Neural cell (in vitro differentiated cells): Measurements from ENCODE around the gene SIGLEC9. TPM values are rescaled to one million over a fixed set of nuclear protein-coding genes. Genes with fewer than 3 reads are reported as not detected.

Source experiments
- H2AFZ ChIP-seq: fragments of 200-600, 300-800 bp; sonication (generic), shearing (Covaris generic); 2 replicates; pipeline ENCODE4 v1.6.0; 2014; ENCODE audit warnings: low read depth, mild to moderate bottlenecking, antibody characterized with exemption, low read length, moderate library complexity
- H3F3A ChIP-seq: fragments of 200-600 bp; shearing (Covaris generic); 2 replicates; pipeline ENCODE4 v1.6.1; 2016; ENCODE audit warnings: mild to moderate bottlenecking, moderate library complexity, mixed read lengths, antibody characterized with exemption, low read length; ENCODE audit not compliant: insufficient read depth, poor library complexity, severe bottlenecking
- H3K27ac ChIP-seq: fragments of 200-600, 300-800 bp; sonication (generic), shearing (Covaris generic); 2 replicates; pipeline ENCODE4 v1.5.1; 2014; ENCODE audit warnings: mild to moderate bottlenecking, low read length, moderate library complexity
- H3K27me3 ChIP-seq: fragments of 300-800, 200-600 bp; sonication (generic), shearing (Covaris generic); 2 replicates; pipeline ENCODE4 v1.6.0; 2014; ENCODE audit warnings: mild to moderate bottlenecking, low read depth, low read length, moderate library complexity; ENCODE audit not compliant: insufficient read depth
- H3K36me3 ChIP-seq: fragments of 300-800, 200-600 bp; sonication (generic), shearing (Covaris generic); 2 replicates; pipeline ENCODE4 v1.5.1; 2014; ENCODE audit warnings: mild to moderate bottlenecking, antibody characterized with exemption, low read length, moderate library complexity; ENCODE audit not compliant: insufficient read depth
- H3K4me2 ChIP-seq: fragments of 300-800, 200-600 bp; sonication (generic), shearing (Covaris generic); 2 replicates; pipeline ENCODE4 v1.6.0; 2014; ENCODE audit warnings: mild to moderate bottlenecking, low read length
- H3K4me3 ChIP-seq: fragments of 300-800, 200-600 bp; sonication (generic), shearing (Covaris generic); 2 replicates; pipeline ENCODE4 v1.5.1; 2014; ENCODE audit warnings: mild to moderate bottlenecking, low read length, moderate library complexity
- H3K79me2 ChIP-seq: fragments of 200-600 bp; shearing (Covaris generic); replicated peaks from 2 replicates; pipeline ENCODE4 v1.6.0; 2014; ENCODE audit warnings: mild to moderate bottlenecking, low read length, moderate library complexity; ENCODE audit not compliant: insufficient read depth
- H3K9ac ChIP-seq: fragments of 300-800, 200-600 bp; sonication (generic), shearing (Covaris generic); 2 replicates; pipeline ENCODE4 v1.6.1; 2016; ENCODE audit warnings: mild to moderate bottlenecking, low read length, mixed read lengths
- H3K9me2 ChIP-seq: fragments of 200-600 bp; shearing (Covaris generic); 2 replicates; pipeline ENCODE4 v1.6.1; 2016; ENCODE audit warnings: mild to moderate bottlenecking, low read length, mixed read lengths; ENCODE audit not compliant: insufficient read depth
- H3K9me3 ChIP-seq: fragments of 200-600, 300-800 bp; sonication (generic), shearing (Covaris generic); 2 replicates; pipeline ENCODE4 v1.6.1; 2016; ENCODE audit warnings: mild to moderate bottlenecking, mixed run types, low read length, moderate library complexity, mixed read lengths
- H4K20me1 ChIP-seq: fragments of 200-600 bp; shearing (Covaris generic); 2 replicates; pipeline ENCODE4 v1.6.1; 2016; ENCODE audit warnings: mild to moderate bottlenecking, mixed run types; ENCODE audit not compliant: insufficient read depth
- EP300 ChIP-seq: fragments of 450-650 bp; conservative IDR thresholded peaks from 2 replicates; pipeline ENCODE4 v1.6.1; 2014; ENCODE audit warnings: antibody characterized with exemption, mild to moderate bottlenecking, moderate library complexity; ENCODE audit not compliant: poor library complexity, severe bottlenecking
- EZH2 ChIP-seq: fragments of 200-600, 300-800 bp; shearing (Covaris generic), sonication (generic); IDR thresholded peaks from 2 replicates; pipeline ENCODE4 v1.6.1; 2014; ENCODE audit warnings: antibody characterized with exemption, low read length, borderline replicate concordance, mild to moderate bottlenecking; ENCODE audit not compliant: insufficient read depth, poor library complexity, severe bottlenecking
- MXI1 ChIP-seq: fragments of 450-650 bp; conservative IDR thresholded peaks from 2 replicates; pipeline ENCODE4 v1.6.1; 2014; ENCODE audit warnings: antibody characterized with exemption, mild to moderate bottlenecking; ENCODE audit not compliant: poor library complexity, severe bottlenecking
- POLR2AphosphoS5 ChIP-seq: IDR thresholded peaks from 2 replicates; pipeline ENCODE4 v1.6.1; 2012
- RAD21 ChIP-seq: fragments of 450-650 bp; conservative IDR thresholded peaks from 2 replicates; pipeline ENCODE4 v1.6.1; 2014; ENCODE audit warnings: antibody characterized with exemption, mild to moderate bottlenecking, moderate library complexity
- SMC3 ChIP-seq: fragments of 450-650 bp; conservative IDR thresholded peaks from 2 replicates; pipeline ENCODE4 v1.6.1; 2014; ENCODE audit warnings: antibody characterized with exemption, mild to moderate bottlenecking, moderate library complexity; ENCODE audit not compliant: poor library complexity
- TAF1 ChIP-seq: IDR thresholded peaks from 2 replicates; pipeline ENCODE4 v1.6.1; 2012; ENCODE audit warnings: low read depth
- polyA plus RNA-seq: library from polyadenylated mRNA; depleted of rRNA; stranded (reverse); fragments of >200 nt; gene quantifications from 2 replicates; pipeline ENCODE4 v1.2.3, GENCODE V29; 2014
- TF ChIP-seq, protein P1 (sequence below): fragments of 450-650 bp; IDR thresholded peaks from 2 replicates; pipeline ENCODE4 v1.5.1; 2014; ENCODE audit warnings: antibody characterized with exemption, mild to moderate bottlenecking, moderate library complexity; ENCODE audit not compliant: poor library complexity, severe bottlenecking
- TF ChIP-seq, protein P2 (sequence below): IDR thresholded peaks from 2 replicates; pipeline ENCODE4 v1.6.1; 2012; ENCODE audit warnings: borderline replicate concordance

SIGLEC9 gene
- polyA plus RNA-seq, 1 donor from 2014 or later = not detected

DNA sequence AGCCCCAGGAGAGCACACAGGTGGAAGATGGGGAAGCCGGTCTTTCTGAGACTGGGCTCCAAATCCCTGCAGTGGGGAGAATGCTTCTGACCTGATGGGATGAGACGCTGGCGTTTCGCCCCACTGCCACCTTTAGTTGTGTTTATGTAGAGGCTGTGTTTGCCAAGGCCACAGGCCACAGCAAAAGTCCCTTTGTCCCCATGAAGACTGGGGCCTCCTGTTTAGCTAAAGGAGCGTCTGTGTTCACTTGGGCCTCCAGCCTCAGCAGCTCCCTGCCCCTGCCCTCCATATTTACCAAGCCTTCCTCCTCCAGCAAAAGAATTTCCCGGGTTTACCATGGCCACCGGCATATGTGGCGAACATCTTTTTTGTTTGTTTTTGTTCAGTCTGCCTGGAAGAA, 31.6 kb upstream of the SIGLEC9 start:
- no peaks in the 10 kb centered on the region for H3K27me3 ChIP-seq
- no peaks in the 10 kb centered on the region for H3K9me3 ChIP-seq
- no peaks in the 10 kb centered on the region for H3K9me2 ChIP-seq
- H3K36me3 ChIP-seq = no peaks in the 10 kb centered on the region
- no peak overlapping the region for H3K4me2 ChIP-seq
- no peak overlapping the region for H3K4me3 ChIP-seq
- no peaks in the 10 kb centered on the region for H4K20me1 ChIP-seq
- no peaks in the 10 kb centered on the region for H3F3A ChIP-seq
- TF ChIP-seq POLR2AphosphoS5 (no peak), MXI1 (no peak), EP300 (no peak), EZH2 (no peak), RAD21 (no peak), TAF1 (no peak), SMC3 (no peak)
- TF ChIP-seq, protein P1, sequence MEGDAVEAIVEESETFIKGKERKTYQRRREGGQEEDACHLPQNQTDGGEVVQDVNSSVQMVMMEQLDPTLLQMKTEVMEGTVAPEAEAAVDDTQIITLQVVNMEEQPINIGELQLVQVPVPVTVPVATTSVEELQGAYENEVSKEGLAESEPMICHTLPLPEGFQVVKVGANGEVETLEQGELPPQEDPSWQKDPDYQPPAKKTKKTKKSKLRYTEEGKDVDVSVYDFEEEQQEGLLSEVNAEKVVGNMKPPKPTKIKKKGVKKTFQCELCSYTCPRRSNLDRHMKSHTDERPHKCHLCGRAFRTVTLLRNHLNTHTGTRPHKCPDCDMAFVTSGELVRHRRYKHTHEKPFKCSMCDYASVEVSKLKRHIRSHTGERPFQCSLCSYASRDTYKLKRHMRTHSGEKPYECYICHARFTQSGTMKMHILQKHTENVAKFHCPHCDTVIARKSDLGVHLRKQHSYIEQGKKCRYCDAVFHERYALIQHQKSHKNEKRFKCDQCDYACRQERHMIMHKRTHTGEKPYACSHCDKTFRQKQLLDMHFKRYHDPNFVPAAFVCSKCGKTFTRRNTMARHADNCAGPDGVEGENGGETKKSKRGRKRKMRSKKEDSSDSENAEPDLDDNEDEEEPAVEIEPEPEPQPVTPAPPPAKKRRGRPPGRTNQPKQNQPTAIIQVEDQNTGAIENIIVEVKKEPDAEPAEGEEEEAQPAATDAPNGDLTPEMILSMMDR = no peak
- TF ChIP-seq, protein P2, sequence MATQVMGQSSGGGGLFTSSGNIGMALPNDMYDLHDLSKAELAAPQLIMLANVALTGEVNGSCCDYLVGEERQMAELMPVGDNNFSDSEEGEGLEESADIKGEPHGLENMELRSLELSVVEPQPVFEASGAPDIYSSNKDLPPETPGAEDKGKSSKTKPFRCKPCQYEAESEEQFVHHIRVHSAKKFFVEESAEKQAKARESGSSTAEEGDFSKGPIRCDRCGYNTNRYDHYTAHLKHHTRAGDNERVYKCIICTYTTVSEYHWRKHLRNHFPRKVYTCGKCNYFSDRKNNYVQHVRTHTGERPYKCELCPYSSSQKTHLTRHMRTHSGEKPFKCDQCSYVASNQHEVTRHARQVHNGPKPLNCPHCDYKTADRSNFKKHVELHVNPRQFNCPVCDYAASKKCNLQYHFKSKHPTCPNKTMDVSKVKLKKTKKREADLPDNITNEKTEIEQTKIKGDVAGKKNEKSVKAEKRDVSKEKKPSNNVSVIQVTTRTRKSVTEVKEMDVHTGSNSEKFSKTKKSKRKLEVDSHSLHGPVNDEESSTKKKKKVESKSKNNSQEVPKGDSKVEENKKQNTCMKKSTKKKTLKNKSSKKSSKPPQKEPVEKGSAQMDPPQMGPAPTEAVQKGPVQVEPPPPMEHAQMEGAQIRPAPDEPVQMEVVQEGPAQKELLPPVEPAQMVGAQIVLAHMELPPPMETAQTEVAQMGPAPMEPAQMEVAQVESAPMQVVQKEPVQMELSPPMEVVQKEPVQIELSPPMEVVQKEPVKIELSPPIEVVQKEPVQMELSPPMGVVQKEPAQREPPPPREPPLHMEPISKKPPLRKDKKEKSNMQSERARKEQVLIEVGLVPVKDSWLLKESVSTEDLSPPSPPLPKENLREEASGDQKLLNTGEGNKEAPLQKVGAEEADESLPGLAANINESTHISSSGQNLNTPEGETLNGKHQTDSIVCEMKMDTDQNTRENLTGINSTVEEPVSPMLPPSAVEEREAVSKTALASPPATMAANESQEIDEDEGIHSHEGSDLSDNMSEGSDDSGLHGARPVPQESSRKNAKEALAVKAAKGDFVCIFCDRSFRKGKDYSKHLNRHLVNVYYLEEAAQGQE = no peak
- no peak overlapping the region for H2AFZ ChIP-seq
- no peaks in the 10 kb centered on the region for H3K79me2 ChIP-seq
- H3K27ac ChIP-seq = no peak overlapping the region
- H3K9ac ChIP-seq = no peak overlapping the region

DNA sequence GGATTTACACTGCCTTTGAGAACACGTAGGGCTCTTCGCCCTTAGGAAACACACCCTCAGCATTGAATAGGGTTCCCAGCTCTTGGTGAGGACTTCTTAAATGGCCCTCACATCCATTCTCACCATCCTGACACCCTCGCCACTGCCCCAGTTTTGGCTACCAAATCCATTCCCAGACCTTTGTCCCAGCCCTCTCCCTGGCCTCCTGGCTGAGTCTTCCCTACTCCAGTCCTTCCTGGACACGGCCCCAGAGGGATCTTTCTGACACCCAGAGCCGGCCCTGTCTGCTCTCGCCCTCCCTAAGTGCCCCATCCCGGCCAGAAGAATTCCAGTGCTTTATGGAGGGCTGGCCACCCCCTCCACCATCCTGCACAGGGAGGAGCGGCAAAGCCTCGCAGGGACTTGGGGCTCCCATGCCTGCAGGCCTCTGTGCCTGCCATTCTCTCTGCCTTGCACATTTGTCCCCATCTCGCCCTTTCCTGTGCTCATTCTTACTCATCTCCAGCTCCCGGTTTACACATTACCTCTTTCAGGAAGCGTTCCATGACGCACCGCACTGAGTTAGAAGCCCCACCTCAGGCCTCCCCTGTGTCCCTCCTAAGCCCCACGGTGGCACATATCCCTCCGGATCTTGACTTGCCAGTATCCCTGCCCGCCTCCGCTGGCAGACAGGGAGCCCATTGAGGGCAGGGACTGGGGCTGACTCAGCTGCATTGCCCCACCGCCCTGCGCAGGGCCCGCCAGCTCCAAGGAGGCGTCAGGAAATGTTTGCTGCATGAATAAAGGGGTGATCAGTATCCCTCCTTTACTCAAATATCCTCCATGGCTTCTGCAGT, 31.0 kb upstream of the SIGLEC9 start:
- H3K9me3 ChIP-seq = no peaks in the 10 kb centered on the region
- no peak for TF ChIP-seq SMC3
- no peak for TF ChIP-seq POLR2AphosphoS5
- TF ChIP-seq RAD21 = no peak
- TF ChIP-seq, protein P1 = no peak
- TF ChIP-seq, protein P2 = no peak
- TF ChIP-seq EZH2 = no peak
- TF ChIP-seq TAF1 = no peak
- TF ChIP-seq MXI1 = no peak
- TF ChIP-seq EP300 = no peak
- no peaks in the 10 kb centered on the region for H3K9me2 ChIP-seq
- H3K36me3 ChIP-seq = no peaks in the 10 kb centered on the region
- no peak overlapping the region for H3K27ac ChIP-seq
- no peak overlapping the region for H2AFZ ChIP-seq
- no peaks in the 10 kb centered on the region for H3K27me3 ChIP-seq
- no peaks in the 10 kb centered on the region for H4K20me1 ChIP-seq
- no peaks in the 10 kb centered on the region for H3F3A ChIP-seq
- H3K4me3 ChIP-seq = no peak overlapping the region
- no peaks in the 10 kb centered on the region for H3K79me2 ChIP-seq
- no peak overlapping the region for H3K9ac ChIP-seq
- no peak overlapping the region for H3K4me2 ChIP-seq
